ENCODE measurements around the gene RAB4A.
A peak's percentile ranks its signal among the peaks of the same experiment; 100 is the strongest.

Gene RAB4A

DNA sequence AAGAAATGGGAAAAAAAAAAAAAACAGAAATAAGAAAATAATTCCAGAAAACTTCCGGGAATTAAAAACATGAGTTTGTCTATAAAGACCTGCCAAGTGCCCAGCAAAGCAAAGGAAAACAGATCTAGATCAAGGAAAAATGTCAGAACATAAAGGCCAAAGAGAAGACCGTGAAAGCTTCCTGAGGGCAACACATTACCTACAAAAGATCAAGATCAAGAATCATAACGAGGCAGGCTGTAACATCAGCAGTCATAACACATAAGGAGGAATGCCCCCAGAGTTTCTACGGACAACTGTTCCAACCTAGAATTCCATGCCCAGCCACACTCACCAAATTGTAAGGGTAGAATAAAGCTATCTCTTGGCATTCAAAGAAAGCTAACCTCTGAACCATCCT, 68.2 kb downstream of the RAB4A start:
- no peak for DNase-seq (ENCODE audit: low spot score)

DNA sequence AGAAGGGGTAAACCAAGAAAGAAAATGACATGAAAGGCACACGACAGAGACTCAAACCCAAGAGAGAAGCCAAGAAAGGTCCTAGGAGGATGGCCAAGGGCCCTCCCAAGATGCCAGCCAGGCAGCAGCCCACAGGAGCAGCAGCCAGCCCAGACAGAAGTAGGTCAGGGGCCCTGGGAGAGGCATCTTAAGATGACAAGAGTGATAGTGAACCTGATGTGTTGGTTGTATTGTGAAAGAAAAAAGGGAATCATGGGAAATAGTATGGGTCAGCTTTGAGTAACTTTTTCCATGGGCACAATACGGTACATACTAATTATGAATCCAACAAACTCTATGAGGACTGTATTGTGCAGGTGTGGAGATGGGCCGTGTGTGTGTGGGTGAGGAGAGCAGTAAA, 68.6 kb downstream of the RAB4A start:
- DNase-seq (ENCODE audit: low spot score), result no peak

DNA sequence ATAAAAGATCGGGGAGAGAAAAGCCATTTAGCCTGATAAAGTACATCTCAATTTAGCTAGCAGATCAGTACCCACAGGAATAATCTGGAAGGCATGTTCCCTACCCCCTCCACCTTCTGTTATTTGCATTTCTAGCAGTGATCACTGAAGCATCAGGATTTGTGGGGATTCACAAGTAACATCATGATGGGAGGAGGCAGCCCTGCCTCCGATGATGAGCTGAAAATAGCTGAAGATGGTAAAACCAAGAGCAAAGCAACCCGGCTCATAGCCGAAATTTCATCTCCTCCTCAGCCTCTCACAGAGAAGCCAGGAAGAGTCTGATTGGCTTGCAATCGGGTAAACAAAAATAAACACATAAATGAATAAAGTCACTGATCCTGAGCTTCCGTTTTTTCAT, 69.6 kb downstream of the RAB4A start:
- no peak for DNase-seq (ENCODE audit: low spot score)

DNA sequence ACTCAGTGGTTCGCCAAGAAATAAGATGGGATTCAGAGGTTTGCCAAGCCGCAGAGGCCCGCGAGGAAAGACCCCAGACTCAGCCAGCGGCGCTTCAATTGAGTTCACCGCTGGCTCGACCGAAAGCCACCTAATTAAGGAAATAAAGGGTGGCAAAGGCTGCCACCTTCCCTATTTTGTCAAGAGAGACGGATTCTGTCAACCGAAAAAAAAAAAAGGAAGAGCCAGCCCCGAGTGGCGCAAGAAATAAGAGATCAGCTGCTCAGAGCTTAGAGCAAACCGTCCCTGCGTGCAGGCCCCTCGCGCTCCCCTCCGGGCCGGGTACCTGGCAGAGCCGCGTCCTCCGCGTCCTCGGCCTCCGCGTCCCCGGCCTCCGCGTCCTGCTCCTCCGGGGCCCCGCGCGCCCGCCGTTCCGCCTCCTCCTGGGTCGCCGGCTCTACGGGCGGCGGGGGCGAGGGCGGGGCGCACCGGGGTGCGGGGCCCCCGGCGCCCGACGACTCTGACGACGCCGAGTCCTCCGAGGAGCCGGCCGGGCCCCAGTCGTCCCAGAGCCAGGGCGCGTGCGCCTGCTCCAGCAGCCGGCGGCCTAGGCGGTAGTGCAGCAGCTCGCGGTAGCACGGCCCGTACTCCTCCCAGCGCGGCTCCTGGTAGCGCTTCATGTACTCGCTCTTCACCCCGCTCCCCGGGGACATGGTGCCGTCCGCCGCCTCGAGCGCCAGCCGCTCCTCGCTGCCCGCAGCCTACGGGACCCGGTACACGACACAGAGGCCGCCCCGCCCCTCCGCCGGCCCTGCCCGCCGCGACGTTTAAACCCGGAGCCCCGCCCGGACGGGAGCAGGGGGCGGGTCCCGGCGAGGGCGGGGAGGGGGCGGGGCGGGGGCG, 71.1 kb downstream of the RAB4A start:
- peak; percentile 97 for DNase-seq (ENCODE audit: low spot score)

DNA sequence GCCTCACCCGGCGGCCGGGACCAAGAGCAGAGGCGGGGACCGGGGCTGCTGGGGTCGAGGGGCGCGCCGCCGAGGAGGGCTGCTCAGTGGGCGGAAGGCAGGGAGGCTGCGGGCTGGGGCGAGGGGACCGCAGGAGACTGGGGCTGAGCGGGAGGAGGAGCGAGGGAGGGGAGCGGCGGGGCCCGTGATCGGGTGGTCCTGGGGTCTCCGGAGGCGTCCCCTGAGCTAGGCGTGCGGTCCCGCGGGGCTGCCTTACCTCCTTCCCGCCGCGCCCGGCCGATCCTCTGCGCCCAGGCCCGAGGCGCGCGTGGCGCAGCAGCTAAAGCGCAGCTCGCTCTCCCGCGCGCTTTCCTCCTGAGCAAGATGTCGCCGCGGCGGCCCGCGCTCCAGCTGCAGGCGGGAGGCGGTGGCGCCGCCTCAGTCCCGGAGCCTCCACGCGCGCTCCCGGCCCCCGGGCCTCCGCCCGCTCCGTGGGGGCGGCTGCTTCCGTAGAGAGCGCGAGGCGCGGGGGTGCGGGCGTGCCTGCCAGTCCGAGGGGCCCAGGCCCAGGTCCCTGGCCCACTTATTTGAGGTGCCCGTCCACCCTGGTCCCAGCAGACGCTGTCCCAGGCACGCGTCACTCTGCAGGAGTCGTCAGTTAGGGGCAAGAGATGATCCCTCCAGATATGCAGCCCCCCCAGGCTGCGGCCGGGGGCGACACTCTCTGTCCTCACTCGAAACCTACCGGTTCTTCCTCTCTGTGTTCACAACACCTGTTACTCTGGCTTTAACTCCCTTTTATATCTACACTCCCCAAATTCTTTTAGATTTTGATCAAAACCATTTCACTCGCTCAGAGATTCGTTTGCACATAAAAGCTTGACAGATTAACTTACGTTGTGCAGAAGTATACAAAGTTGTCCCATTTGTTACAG, 72.0 kb downstream of the RAB4A start, which contains the start of gene CCSAP:
CCSAP (minus strand) TSS at position 392 of the 914 bp plus-strand sequence. CDS start 582 bp downstream, outside the sequence.
- DNase-seq (ENCODE audit: low spot score), result peak; percentile 87

DNA sequence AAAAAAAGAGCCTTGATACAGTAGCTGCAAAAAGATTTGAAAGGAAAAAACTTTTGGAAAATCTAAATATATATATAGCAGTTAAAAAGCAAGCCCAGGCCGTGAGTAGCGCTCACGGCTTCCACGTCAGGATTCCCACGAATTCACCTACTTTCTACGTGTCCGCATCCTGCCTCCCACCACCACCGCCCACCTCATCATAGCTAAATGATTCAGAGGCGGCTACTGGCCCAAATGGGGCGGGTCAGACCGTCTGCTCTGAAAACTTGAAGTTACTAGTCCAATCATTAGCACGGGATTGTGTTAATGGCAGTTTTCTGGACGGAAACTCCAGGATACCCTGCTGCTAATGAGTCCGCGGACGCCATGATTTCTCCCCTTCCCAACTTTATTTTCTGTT, 73.2 kb downstream of the RAB4A start:
- DNase-seq (ENCODE audit: low spot score), result no peak

DNA sequence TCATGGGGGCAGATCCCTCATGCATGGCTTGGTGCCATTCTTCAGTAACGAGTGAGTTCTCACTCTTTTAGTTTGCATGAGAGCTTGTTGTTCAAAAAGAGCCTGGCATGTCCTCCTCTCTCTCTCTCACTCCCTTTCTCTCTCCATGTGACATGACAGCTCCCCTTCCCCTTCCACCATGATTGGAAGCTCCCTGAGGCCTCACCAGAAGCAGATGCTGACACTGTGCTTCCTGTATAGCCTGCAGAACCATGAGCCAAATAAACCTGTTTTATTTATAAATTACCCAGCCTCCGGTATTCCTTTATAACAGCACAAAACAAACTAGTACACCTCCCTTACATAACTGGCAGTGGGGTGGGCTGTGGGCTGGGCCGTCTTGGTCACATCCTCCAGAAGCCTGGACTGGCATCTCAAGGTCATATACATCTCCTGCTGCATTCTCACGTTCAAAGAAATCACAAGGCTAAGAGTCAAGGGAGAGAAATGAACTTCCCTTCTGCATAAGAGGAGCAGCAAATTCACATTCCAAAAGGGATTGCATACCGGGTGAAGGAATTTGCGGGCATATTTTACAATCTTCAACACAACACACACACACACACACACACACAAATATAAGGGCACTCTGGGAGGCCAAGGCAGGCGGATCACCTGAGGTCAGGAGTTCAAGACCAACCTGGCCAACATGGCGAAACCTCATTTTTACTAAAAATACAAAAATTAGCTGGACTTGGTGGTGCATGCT, 74.2 kb downstream of the RAB4A start:
- no peak for DNase-seq (ENCODE audit: low spot score)

DNA sequence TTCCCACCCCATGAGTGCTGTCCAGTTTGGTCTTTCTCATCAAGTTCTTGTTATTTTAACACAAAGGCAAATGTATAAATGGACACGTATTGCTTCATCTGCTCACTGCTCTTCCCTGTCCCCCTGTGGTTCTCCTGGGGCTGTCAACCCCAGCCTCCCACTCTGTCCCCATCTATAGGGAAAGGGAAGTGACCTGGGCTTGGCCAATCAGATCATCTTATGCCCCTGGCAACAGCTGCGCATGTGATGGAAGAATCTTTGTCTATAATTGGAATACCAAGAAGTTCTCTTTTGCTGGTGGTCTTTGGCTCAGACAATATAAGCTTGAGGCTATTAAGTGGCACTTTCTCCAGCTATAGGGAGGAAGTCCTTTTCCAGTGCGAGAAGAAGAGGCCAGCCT, 76.6 kb downstream of the RAB4A start:
- no peak for DNase-seq (ENCODE audit: low spot score)

DNA sequence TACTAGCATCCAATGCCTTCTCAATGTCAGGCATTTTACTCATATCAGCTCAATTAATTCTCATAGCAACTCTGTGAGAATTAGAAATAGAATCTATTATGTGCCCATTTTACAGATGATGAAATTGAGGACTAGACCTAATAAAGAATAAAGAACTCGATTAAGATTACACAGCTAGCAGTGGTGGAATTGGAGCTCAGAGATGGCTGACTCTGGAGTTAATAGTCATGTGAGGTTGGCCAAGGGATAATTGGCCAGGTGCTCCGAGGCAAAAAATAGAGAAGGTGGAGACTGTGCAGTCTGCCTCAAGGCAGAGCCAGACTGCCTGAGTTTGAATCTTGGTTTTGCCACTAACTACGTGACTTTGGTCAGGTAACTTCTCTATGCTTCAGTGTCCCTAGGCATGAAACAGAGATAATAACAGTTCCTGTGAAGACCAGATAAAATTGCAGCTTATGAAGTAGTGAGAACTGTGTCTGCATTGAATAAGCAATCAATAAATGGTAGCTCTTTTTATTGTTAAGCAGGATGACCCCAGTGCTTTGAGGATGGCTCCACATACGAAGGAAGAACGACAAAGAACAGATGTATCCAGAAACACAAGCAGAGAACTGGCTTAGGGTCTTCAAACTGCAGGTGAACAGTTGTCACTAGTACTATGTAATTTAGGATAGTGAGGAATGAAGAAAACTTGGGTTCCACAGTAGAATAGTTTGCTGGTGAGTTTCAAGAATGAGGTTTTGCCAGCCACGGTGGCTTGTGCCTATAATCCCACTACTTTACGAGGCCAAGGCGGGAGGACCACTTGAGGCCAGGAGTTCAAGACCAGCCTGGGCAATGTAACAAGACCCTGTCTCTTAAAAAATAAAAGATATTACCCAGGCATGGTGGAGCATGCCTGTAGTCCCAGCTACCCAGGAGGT, 78.8 kb downstream of the RAB4A start:
- no peak for DNase-seq (ENCODE audit: low spot score)

DNA sequence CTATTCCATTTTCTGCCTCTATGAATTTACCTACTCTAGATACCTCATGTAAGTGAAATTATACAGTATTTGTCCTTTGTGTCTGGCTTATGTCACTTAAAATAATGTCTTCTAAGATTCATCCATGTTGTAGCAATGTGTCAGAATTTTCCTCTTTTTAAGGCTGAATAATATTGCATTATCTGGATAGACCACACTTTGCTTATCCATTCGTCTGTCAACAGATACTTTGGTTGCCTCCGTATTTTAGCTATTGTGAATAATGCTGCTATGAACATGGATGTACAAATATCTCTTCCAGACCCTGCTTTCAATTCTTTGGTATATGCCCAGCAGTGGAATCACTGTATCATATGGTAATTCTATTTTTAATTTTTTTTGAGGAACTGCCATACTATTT, 82.1 kb downstream of the RAB4A start:
- no peak for DNase-seq (ENCODE audit: low spot score)

DNA sequence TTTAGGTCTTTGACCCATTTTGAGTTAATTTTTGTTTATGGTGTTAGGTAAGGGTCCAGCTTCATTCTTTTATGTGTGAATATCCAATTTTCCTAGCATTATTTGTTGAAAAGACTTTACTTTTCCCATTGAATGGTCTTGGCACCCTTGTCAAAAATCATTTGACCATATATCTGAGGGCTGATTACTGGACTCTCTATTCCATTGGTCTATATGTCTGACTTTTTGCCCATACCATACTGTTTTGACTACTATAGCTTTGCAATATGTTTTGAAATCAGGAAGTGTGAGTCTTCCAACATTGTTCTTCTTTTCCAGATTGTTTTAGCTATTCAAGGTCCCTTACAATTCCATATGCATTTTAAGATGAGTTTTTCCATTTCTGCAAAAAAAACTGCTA, 83.3 kb downstream of the RAB4A start:
- no peak for DNase-seq (ENCODE audit: low spot score)
